ENCODE data around the gene IPPK. TPM values are rescaled to one million over a fixed set of nuclear protein-coding genes. Genes with fewer than 3 reads are reported as not detected.
A peak's percentile ranks its signal among the peaks of the same experiment; 100 is the strongest.

The IPPK gene
- total RNA-seq, 1 experiment from 2014 or later: 5.4 TPM

GRCh38 chr9:92706218-92706940, 36.4 kb upstream of the IPPK start:
- Histone ChIP-seq H3K36me3 (ENCODE audit: control insufficient read depth, insufficient read depth, low read length) (no peaks in the 10 kb centered on the region), H3K27ac (ENCODE audit: low read length) (no peak overlapping the region), H3K27me3 (ENCODE audit: control insufficient read depth, insufficient read depth, low read length) (no peaks in the 10 kb centered on the region), H3K9me3 (ENCODE audit: control insufficient read depth, insufficient read depth, low read depth, low read length) (no peaks in the 10 kb centered on the region), H3K4me3 (ENCODE audit: low read depth in 2 of 2, low read length in 2 of 2) (no peak overlapping the region), H3K4me1 (ENCODE audit: control insufficient read depth, insufficient read depth, low read length) (no peaks in the 10 kb centered on the region)
- intact Hi-C loops (cut with micrococcal nuclease; ENCODE audit: unreplicated experiment): no loop called here
- peak; percentile 12 for DNase-seq (ENCODE audit: low read depth, low spot score)
- BruUV-seq (replicated peaks): no TSS peak
- POLR2A ChIA-PET: no interaction called here
- in situ Hi-C loops (cut with HindIII; ENCODE audit: low pct_unique_long_range_greater_than_20kb, low sequenced_read_pairs): no loop called here
- peak; percentile 63; the same call in 1 of the 2 replicates for ATAC-seq
- CTCF ChIA-PET: interaction anchor here (0.7 kb wide), 1 partner anchor 83 kb away, joined by 4 read pairs; no protein-coding TSS in a partner anchor
- TF ChIP-seq CTCF (IDR thresholded peaks at IDR 0.05) (peak; percentile 62), TCF7L2 (IDR thresholded peaks at IDR 0.05; ENCODE audit: low read depth, low read length) (no peak)

- no peak for TF ChIP-seq SIN3A (IDR thresholded peaks at IDR 0.05; ENCODE audit: borderline replicate concordance, insufficient read depth, low read depth, low read length)
- TF ChIP-seq CTCF (IDR thresholded peaks at IDR 0.05): no peak
- TF ChIP-seq REST (IDR thresholded peaks at IDR 0.05; ENCODE audit: insufficient read depth in 1 of 2, low read depth in 2 of 2, low read length in 1 of 2): no peak
- no peak for TF ChIP-seq POLR2AphosphoS5 (IDR thresholded peaks at IDR 0.05; ENCODE audit: low read depth, low read length)
- no peak for TF ChIP-seq TCF7L2 (IDR thresholded peaks at IDR 0.05; ENCODE audit: low read depth, low read length)
- Histone ChIP-seq H3K4me3 (ENCODE audit: low read depth in 2 of 2, low read length in 2 of 2) (no peak overlapping the region), H3K27me3 (ENCODE audit: control insufficient read depth, insufficient read depth, low read length) (no peaks in the 10 kb centered on the region), H3K4me1 (ENCODE audit: control insufficient read depth, insufficient read depth, low read length) (no peaks in the 10 kb centered on the region), H3K36me3 (ENCODE audit: control insufficient read depth, insufficient read depth, low read length) (no peaks in the 10 kb centered on the region), H3K9me3 (ENCODE audit: control insufficient read depth, insufficient read depth, low read depth, low read length) (no peaks in the 10 kb centered on the region), H3K27ac (ENCODE audit: low read length) (no peak overlapping the region)
- ChIA-PET CTCF (no interaction called here), POLR2A (no interaction called here)
- intact Hi-C loops (cut with micrococcal nuclease; ENCODE audit: unreplicated experiment) (no loop called here), in situ Hi-C loops (cut with HindIII; ENCODE audit: low pct_unique_long_range_greater_than_20kb, low sequenced_read_pairs) (no loop called here)
- DNase-seq (ENCODE audit: low read depth, low spot score) (no peak), ATAC-seq (no peak)
- BruUV-seq (replicated peaks): no TSS peak
Measured at GRCh38 chr9:92704528-92704927, 34.6 kb upstream of the IPPK start.
